ENCODE results near the gene ZDHHC12.

DNA sequence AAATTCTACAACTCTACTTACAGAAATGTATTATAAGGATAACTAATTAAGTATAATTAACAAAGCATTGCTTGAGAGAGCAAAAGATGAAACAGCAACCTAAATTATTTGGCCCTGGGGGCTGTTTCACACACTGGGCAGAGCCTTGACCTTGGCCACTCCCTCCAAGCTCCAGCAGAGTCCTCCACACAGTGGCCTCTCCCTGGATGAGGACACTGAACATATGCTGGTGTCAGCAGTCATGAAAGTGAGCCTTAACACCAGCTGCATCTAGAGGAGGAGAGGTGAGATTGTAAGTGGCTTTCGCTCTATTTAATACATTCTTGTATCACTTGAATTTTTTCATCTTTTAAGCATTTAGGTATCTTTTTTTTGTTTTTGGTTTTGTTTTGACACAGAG, 23.3 kb upstream of the ZDHHC12 start:
- TF ChIP-seq, protein P1, sequence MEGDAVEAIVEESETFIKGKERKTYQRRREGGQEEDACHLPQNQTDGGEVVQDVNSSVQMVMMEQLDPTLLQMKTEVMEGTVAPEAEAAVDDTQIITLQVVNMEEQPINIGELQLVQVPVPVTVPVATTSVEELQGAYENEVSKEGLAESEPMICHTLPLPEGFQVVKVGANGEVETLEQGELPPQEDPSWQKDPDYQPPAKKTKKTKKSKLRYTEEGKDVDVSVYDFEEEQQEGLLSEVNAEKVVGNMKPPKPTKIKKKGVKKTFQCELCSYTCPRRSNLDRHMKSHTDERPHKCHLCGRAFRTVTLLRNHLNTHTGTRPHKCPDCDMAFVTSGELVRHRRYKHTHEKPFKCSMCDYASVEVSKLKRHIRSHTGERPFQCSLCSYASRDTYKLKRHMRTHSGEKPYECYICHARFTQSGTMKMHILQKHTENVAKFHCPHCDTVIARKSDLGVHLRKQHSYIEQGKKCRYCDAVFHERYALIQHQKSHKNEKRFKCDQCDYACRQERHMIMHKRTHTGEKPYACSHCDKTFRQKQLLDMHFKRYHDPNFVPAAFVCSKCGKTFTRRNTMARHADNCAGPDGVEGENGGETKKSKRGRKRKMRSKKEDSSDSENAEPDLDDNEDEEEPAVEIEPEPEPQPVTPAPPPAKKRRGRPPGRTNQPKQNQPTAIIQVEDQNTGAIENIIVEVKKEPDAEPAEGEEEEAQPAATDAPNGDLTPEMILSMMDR (IDR thresholded peaks at IDR 0.05) = no peak
- no peak for TF ChIP-seq POLR2A (IDR thresholded peaks at IDR 0.05)

All from testis (tissue), 2 donors.